ENCODE measurements around the gene MBLAC2.

MBLAC2 gene

DNA sequence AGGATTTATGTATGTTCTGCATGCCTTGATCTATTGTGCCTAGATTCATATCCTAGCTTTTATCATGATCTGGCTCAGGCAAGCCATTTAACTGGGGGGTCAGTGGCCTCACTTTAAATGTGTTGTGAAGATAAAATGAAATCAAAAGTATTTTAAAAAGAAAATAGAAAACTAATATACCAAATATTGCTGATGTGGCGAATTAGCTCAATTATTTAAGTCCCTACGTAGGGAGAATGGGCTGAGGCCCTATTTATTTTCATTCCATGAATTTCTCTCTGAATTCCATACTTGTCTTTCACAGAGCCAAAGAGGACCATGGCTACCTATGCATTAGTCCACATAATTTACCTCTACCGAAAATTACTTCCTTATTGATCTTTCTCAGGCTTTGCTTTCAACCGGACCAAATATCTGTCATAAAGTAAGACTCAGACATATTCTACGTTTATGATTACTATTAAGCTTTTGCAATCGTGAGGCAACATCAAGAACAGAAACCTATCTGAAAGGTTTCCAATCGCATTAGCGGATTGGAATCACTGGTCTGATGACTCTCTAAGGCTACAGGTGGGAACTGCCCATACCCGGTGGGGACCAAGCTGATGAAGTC, 1.7 kb downstream of the MBLAC2 start:
- peak overlapping the region; percentile 91 for H3K4me3 ChIP-seq (ENCODE audit: low read depth, low read length)

- no peak overlapping the region for H3K4me3 ChIP-seq (ENCODE audit: low read depth, low read length)
These were observed 13.3 kb downstream of the MBLAC2 start for GRCh38 chr5:90461288-90461687.

DNA sequence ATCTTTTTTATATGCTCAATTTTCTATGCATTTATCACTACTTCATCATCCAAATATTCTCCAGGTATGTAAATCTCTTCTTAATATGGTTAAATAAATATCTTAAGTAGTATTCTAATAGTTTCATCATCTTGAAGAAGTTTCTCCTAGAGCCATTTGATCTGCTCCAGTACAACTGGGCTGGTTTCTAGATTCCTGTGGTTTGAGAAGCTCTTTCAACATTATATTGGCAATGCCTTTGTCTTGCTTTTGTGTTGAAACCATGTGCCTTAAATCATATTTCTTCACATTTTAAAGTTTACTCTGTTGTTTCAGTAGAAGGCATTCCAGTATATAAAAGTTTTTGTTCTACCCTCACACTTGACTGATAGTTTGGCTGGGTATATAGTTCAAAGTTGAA, 27.6 kb downstream of the MBLAC2 start:
- no peak overlapping the region for H3K4me3 ChIP-seq (ENCODE audit: low read depth, low read length)

- H3K4me3 ChIP-seq (ENCODE audit: low read depth, low read length): no peak overlapping the region
These were observed 33.9 kb downstream of the MBLAC2 start for GRCh38 chr5:90440644-90441043.

GRCh38 chr5:90438100-90438499, 36.5 kb downstream of the MBLAC2 start:
- no peak overlapping the region for H3K4me3 ChIP-seq (ENCODE audit: low read depth, low read length)

GRCh38 chr5:90437663-90438062, 36.9 kb downstream of the MBLAC2 start:
- no peak overlapping the region for H3K4me3 ChIP-seq (ENCODE audit: low read depth, low read length)

DNA sequence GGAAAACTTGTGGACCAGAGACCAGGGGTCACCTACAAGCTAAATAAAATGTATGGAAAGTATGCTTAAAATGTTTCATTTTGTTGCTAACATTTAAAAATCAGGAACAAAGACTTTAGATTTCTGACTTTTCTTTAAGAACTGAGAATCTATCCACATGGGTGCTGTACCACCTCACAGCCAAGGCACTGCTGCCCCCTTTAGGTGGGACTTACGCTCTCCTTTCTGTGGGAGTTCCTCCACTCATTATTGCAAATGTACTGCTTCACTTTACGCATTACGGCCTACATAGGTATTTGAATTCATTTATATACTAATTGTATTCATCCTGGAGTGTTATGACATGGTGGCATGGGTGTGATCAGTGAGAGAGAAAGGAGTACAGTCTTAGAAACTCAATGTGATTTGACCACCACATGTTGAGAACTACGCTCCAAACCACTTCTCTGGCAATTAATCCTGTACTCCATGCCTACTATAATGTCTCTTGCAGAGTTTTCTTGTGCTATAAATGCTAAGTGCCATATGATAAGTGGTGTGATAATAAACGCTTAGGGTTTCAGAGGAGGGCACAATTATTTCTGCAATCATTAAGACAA, 40.4 kb downstream of the MBLAC2 start:
- H3K4me3 ChIP-seq (ENCODE audit: low read depth, low read length): no peak overlapping the region

GRCh38 chr5:90424245-90424644, 50.3 kb downstream of the MBLAC2 start:
- H3K4me3 ChIP-seq (ENCODE audit: low read depth, low read length): no peak overlapping the region

DNA sequence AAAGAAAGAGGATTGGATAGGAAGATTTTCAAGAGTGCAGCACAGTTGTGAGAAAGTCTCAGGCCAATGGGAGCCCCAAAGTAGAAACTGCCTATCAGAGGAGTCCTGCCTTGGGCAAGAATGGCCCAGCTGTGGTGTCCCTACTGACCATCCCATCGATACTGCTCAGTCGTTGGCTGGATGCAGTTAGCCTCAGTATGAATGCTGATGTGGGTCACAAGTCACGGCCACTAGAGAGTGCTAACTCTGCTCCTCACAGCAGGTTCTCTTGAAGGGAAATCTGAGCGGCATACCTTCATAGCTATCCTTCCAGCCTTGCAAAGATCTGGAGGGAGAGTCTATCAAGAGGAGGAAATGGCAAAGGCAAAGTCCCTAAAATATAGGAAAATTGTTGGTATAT, 53.4 kb downstream of the MBLAC2 start:
- no peak overlapping the region for H3K4me3 ChIP-seq (ENCODE audit: low read depth, low read length)

DNA sequence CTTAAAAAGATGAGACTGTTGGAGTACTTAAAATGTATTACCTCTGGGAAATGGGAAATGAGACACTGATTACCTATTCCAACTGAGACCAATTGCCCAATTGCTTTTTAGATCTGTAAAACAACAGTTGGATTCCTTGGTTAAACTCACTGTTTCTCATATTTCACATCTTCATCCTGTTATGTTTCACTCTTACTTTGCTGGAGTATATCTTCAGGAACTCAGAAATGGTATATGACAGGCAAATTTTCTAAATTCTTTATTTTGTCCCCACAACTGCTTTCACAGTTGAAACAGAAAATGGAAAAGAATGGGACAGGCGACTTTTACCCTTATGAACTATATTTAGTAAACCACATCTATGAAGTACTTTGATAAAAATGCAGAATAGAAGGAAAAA, 56.4 kb downstream of the MBLAC2 start:
- H3K4me3 ChIP-seq (ENCODE audit: low read depth, low read length): no peak overlapping the region

DNA sequence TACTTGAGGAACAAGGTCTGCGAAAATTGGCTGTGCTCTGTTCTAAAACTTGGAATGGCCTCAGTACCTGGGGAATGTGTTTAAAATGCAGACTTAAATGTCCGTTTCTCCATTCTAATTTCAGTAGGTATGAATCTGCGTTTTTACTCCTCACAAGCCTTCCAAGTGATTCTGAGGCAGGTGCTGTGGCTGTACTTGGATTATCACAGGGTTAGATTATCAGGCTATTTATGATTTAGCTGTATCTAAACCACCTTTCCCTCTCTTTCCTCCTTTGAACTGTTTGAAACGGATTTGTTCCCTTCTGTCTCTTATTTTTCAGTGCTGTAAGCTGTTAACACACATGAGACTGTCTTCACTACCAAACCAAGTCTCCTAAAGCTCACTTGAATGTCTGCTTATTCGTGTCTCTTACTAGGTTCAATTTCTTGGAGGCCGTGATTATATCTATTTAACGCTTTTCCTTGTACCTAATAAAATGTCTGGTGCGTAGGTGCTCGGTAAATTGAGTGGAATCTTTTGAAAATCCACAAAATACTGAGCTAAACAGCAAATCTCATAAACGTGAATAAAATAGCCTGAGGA, 64.3 kb downstream of the MBLAC2 start:
- peak overlapping the region; percentile 91 for H3K4me3 ChIP-seq (ENCODE audit: low read depth, low read length)

DNA sequence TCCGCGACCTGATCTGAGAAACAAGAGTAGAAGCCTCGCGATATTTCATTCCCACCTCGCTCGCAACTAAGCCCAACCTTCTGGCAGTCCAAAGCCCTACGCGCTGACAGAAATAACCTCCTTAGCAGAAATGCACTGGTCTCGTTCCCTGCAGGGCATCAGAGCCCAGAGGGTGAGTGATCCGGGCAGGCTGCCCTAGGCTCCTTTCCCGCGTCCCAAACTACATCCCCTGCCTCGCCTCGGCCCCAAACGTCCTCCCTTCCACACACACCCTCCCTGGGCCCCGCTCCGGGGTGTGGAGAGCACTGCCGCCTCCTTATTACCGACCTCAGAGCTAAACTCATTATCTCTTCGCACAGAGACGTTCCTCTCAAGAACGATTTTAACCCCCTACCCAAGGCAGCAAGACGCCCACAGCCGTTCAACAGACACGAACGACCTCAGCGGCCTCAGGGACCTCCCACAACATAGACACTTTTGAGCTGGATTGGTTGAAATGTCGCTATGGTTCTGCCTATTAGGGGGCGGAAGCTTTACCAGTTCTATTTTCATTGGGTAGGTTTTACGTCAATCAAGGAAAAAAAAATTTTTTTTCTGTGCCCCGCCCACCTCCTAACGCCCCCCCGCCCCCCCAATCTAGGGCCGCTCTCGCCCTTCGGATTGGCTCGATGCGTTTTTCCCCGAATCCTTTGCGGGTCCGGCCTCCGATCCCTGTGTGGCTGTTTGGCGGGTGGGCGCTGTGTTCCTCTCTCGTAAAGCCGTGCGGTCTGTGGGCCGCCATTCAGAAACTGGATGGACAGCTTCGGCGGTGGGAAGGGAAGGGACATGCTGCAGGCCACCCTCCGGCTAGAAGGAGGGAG, 65.0 kb downstream of the MBLAC2 start, which contains the start of gene CETN3:
TSS of gene CETN3 (minus strand) at position 439 of the 860 bp plus-strand sequence. CDS start at position 344, 95 bp downstream.
- H3K4me3 ChIP-seq (ENCODE audit: low read depth, low read length): peak within 1 kb of the TSS; percentile 96

- H3K4me3 ChIP-seq (ENCODE audit: low read depth, low read length): peak overlapping the region; percentile 96
These were observed 65.8 kb downstream of the MBLAC2 start for GRCh38 chr5:90408571-90409317.

Measured in iPS-11a (cell line).